B cell (primary cell): ENCODE results near the gene CAMK1D.

Source experiments
- EZH2 ChIP-seq: IDR thresholded peaks from 2 replicates; pipeline ENCODE4 v1.6.1; 2012; ENCODE audit warnings: borderline replicate concordance, low read depth, mild to moderate bottlenecking, moderate library complexity, low read length; ENCODE audit not compliant: insufficient read depth, poor library complexity, severe bottlenecking
- TF ChIP-seq, protein P1 (sequence below): fragments of 200-600 bp; IDR thresholded peaks from one replicate; pipeline ENCODE4 v1.8.0; 2022; ENCODE audit warnings: antibody characterized with exemption, mild to moderate bottlenecking

DNA sequence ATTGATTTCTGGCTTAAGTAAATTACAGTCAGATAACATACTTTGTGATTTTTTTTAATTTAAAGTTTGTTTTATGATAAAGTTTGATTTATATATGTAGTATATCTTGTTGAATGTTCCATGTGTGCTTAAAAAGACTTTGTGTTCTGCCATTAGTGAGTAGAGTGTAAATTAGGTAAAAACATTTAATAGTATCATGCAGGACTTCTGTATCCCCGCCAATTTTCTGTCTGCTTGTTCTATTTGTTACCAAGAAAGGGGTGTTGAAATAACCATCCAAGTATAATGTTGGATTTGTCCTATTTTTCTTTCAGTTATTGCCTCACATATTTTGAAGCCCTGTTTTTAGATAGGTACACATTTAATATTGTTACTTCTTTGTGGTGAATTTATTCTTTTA lies 172.1 kb downstream of the CAMK1D start:
- TF ChIP-seq, protein P1, sequence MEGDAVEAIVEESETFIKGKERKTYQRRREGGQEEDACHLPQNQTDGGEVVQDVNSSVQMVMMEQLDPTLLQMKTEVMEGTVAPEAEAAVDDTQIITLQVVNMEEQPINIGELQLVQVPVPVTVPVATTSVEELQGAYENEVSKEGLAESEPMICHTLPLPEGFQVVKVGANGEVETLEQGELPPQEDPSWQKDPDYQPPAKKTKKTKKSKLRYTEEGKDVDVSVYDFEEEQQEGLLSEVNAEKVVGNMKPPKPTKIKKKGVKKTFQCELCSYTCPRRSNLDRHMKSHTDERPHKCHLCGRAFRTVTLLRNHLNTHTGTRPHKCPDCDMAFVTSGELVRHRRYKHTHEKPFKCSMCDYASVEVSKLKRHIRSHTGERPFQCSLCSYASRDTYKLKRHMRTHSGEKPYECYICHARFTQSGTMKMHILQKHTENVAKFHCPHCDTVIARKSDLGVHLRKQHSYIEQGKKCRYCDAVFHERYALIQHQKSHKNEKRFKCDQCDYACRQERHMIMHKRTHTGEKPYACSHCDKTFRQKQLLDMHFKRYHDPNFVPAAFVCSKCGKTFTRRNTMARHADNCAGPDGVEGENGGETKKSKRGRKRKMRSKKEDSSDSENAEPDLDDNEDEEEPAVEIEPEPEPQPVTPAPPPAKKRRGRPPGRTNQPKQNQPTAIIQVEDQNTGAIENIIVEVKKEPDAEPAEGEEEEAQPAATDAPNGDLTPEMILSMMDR = no peak
- TF ChIP-seq EZH2 = no peak
